ENCODE results near the gene SNAPC3. TPM values are rescaled to one million over a fixed set of nuclear protein-coding genes. Genes with fewer than 3 reads are reported as not detected.

Gene SNAPC3
- polyA plus RNA-seq, 1 donor (not counting 4 experiments of a cell fraction or from before 2014, with no cell fraction given) = 29.9 TPM

- no peak overlapping the region for H3K9ac ChIP-seq (ENCODE audit: control insufficient read depth, extremely low read depth, insufficient read depth, low read length)
- no peak overlapping the region for H3K4me3 ChIP-seq (ENCODE audit: control insufficient read depth in 2 of 3, extremely low read depth in 1 of 3, insufficient read depth in 2 of 3, low read depth in 1 of 3, low read length in 3 of 3)
- no peak overlapping the region for H3K27ac ChIP-seq (ENCODE audit: control insufficient read depth, insufficient read depth, low read length)
- DNase-seq (ENCODE audit: low read depth, low spot score) (no peak), FAIRE-seq (no peak)
- peaks cover 9% of the 10 kb centered on the region for H3K79me2 ChIP-seq (ENCODE audit: control insufficient read depth, insufficient read depth, low read length)
- no peaks in the 10 kb centered on the region for H3K27me3 ChIP-seq (ENCODE audit: control insufficient read depth, extremely low read depth, insufficient read depth, low read length)
- TF ChIP-seq, protein P1, sequence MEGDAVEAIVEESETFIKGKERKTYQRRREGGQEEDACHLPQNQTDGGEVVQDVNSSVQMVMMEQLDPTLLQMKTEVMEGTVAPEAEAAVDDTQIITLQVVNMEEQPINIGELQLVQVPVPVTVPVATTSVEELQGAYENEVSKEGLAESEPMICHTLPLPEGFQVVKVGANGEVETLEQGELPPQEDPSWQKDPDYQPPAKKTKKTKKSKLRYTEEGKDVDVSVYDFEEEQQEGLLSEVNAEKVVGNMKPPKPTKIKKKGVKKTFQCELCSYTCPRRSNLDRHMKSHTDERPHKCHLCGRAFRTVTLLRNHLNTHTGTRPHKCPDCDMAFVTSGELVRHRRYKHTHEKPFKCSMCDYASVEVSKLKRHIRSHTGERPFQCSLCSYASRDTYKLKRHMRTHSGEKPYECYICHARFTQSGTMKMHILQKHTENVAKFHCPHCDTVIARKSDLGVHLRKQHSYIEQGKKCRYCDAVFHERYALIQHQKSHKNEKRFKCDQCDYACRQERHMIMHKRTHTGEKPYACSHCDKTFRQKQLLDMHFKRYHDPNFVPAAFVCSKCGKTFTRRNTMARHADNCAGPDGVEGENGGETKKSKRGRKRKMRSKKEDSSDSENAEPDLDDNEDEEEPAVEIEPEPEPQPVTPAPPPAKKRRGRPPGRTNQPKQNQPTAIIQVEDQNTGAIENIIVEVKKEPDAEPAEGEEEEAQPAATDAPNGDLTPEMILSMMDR (optimal IDR thresholded peaks at IDR 0.05 in 1 of 3, IDR thresholded peaks at IDR 0.05 in 1 of 3, conservative IDR thresholded peaks at IDR 0.05 in 1 of 3; ENCODE audit: extremely low read depth in 1 of 3, insufficient read depth in 2 of 3, low read length in 3 of 3) = no peak
- TF ChIP-seq EZH2 (IDR thresholded peaks at IDR 0.05; ENCODE audit: low read length) = no peak
- dilution Hi-C loops (cut with MboI; ENCODE audit: extremely low pct_ligation_motif_present, low sequenced_read_pairs) = no loop called here
- H3K9me1 ChIP-seq (ENCODE audit: control insufficient read depth, extremely low read depth, insufficient read depth, low read length) = no peaks in the 10 kb centered on the region
- no peaks in the 10 kb centered on the region for H3K9me3 ChIP-seq (ENCODE audit: control insufficient read depth, low read depth, low read length)
- H4K20me1 ChIP-seq (ENCODE audit: control insufficient read depth, extremely low read depth, insufficient read depth, low read length) = no peaks in the 10 kb centered on the region
- H2AFZ ChIP-seq (ENCODE audit: control insufficient read depth, low read length) = no peak overlapping the region
- H3K36me3 ChIP-seq (ENCODE audit: control insufficient read depth in 2 of 2, extremely low read depth in 1 of 2, insufficient read depth in 2 of 2, low read length in 2 of 2) = peaks cover 17 to 19% of the 10 kb centered on the region in 2 experiments
- H3K4me2 ChIP-seq (ENCODE audit: control insufficient read depth, extremely low read depth, insufficient read depth, low read depth, low read length) = no peak overlapping the region
- H3K4me1 ChIP-seq (ENCODE audit: control insufficient read depth, extremely low read depth, insufficient read depth, low read length) = no peaks in the 10 kb centered on the region
Measured at GRCh38 chr9:15444141-15444540, 21.5 kb downstream of the SNAPC3 start.

DNA sequence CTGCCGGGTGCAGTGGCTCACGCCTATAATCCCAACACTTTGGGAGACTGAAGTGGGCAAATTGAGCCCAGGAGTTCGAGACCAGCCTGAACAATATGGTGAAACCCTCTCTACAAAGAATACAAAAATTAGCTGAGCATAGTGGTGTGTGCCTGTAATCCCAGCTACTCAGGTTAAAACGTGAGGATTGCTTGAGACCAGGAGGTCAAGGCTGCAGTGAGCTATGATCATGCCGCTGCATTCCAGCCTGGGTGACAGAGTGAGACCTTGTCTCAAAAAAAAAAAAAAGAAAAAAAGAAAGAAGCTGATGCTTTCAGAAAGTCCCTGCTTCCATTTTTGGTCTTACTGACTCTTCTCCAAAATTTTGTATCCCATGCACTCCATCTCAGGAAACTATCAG, 31.3 kb downstream of the SNAPC3 start:
- Histone ChIP-seq H3K27me3 (ENCODE audit: control insufficient read depth, extremely low read depth, insufficient read depth, low read length) (no peaks in the 10 kb centered on the region), H3K4me2 (ENCODE audit: control insufficient read depth, extremely low read depth, insufficient read depth, low read depth, low read length) (no peak overlapping the region), H3K79me2 (ENCODE audit: control insufficient read depth, insufficient read depth, low read length) (no peaks in the 10 kb centered on the region), H3K9me1 (ENCODE audit: control insufficient read depth, extremely low read depth, insufficient read depth, low read length) (no peaks in the 10 kb centered on the region), H3K9ac (ENCODE audit: control insufficient read depth, extremely low read depth, insufficient read depth, low read length) (no peak overlapping the region), H3K27ac (ENCODE audit: control insufficient read depth, insufficient read depth, low read length) (no peak overlapping the region), H4K20me1 (ENCODE audit: control insufficient read depth, extremely low read depth, insufficient read depth, low read length) (no peaks in the 10 kb centered on the region), H3K36me3 (ENCODE audit: control insufficient read depth in 2 of 2, extremely low read depth in 1 of 2, insufficient read depth in 2 of 2, low read length in 2 of 2) (peaks cover 8 to 10% of the 10 kb centered on the region in 2 experiments), H2AFZ (ENCODE audit: control insufficient read depth, low read length) (no peak overlapping the region), H3K9me3 (ENCODE audit: control insufficient read depth, low read depth, low read length) (no peaks in the 10 kb centered on the region), H3K4me1 (ENCODE audit: control insufficient read depth, extremely low read depth, insufficient read depth, low read length) (no peaks in the 10 kb centered on the region), H3K4me3 (ENCODE audit: control insufficient read depth in 2 of 3, extremely low read depth in 1 of 3, insufficient read depth in 2 of 3, low read depth in 1 of 3, low read length in 3 of 3) (no peak overlapping the region)
- no peak for TF ChIP-seq EZH2 (IDR thresholded peaks at IDR 0.05; ENCODE audit: low read length)
- dilution Hi-C loops (cut with MboI; ENCODE audit: extremely low pct_ligation_motif_present, low sequenced_read_pairs) = no loop called here
- FAIRE-seq (no peak), DNase-seq (ENCODE audit: low read depth, low spot score) (no peak)

DNA sequence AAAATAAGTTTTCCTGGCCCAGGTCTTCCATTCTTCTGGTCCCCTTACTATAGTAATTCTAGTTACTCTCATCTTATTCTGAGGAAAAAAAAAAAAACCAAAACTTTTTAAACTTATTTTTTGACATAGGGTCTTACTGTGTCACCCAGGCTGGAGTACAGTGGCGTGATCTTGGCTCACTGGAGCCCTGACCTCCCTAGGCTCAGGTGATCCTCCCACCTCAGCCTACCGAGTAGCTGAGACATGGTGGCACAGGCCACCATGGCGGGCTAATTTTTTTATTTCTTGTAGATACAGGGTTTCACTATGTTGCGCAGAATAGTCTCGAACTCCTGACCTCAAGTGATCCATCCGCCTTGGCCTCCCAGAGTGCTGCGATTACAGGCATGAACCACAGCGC, 38.4 kb downstream of the SNAPC3 start:
- Histone ChIP-seq H3K4me2 (ENCODE audit: control insufficient read depth, extremely low read depth, insufficient read depth, low read depth, low read length) (no peak overlapping the region), H2AFZ (ENCODE audit: control insufficient read depth, low read length) (no peak overlapping the region), H4K20me1 (ENCODE audit: control insufficient read depth, extremely low read depth, insufficient read depth, low read length) (no peaks in the 10 kb centered on the region), H3K9ac (ENCODE audit: control insufficient read depth, extremely low read depth, insufficient read depth, low read length) (no peak overlapping the region), H3K27me3 (ENCODE audit: control insufficient read depth, extremely low read depth, insufficient read depth, low read length) (no peaks in the 10 kb centered on the region), H3K4me3 (ENCODE audit: control insufficient read depth in 2 of 3, extremely low read depth in 1 of 3, insufficient read depth in 2 of 3, low read depth in 1 of 3, low read length in 3 of 3) (no peak overlapping the region), H3K4me1 (ENCODE audit: control insufficient read depth, extremely low read depth, insufficient read depth, low read length) (no peaks in the 10 kb centered on the region), H3K9me3 (ENCODE audit: control insufficient read depth, low read depth, low read length) (no peaks in the 10 kb centered on the region), H3K79me2 (ENCODE audit: control insufficient read depth, insufficient read depth, low read length) (no peaks in the 10 kb centered on the region), H3K9me1 (ENCODE audit: control insufficient read depth, extremely low read depth, insufficient read depth, low read length) (no peaks in the 10 kb centered on the region), H3K27ac (ENCODE audit: control insufficient read depth, insufficient read depth, low read length) (no peak overlapping the region), H3K36me3 (ENCODE audit: control insufficient read depth in 2 of 2, extremely low read depth in 1 of 2, insufficient read depth in 2 of 2, low read length in 2 of 2) (peaks cover 0 to 10% of the 10 kb centered on the region in 2 experiments)
- dilution Hi-C loops (cut with MboI; ENCODE audit: extremely low pct_ligation_motif_present, low sequenced_read_pairs) = no loop called here
- TF ChIP-seq, protein P1 (optimal IDR thresholded peaks at IDR 0.05 in 1 of 3, IDR thresholded peaks at IDR 0.05 in 1 of 3, conservative IDR thresholded peaks at IDR 0.05 in 1 of 3; ENCODE audit: extremely low read depth in 1 of 3, insufficient read depth in 2 of 3, low read length in 3 of 3) = no peak
- no peak for TF ChIP-seq EZH2 (IDR thresholded peaks at IDR 0.05; ENCODE audit: low read length)
- DNase-seq (ENCODE audit: low read depth, low spot score) = no peak
- FAIRE-seq = no peak

Data from keratinocyte (primary cell).